Measurements from ENCODE around the gene SLC6A19.

SLC6A19 gene

GRCh38 chr5:1158647-1159340, 42.6 kb upstream of the SLC6A19 start:
- peaks cover 16% of the 10 kb centered on the region for H3K4me1 ChIP-seq (ENCODE audit: insufficient read depth, poor library complexity, severe bottlenecking)
- ATAC-seq (ENCODE audit: low read depth) (no peak), DNase-seq (ENCODE audit: low spot score) (peak; percentile 64)
- no peak for TF ChIP-seq CTCF (IDR thresholded peaks at IDR 0.05; ENCODE audit: poor library complexity, severe bottlenecking)
- no peak overlapping the region for H3K27ac ChIP-seq (ENCODE audit: poor library complexity, severe bottlenecking)
- peaks cover 26% of the 10 kb centered on the region for H3K27me3 ChIP-seq (ENCODE audit: insufficient read depth, poor library complexity, severe bottlenecking)
- H3K4me3 ChIP-seq (ENCODE audit: severe bottlenecking): no peak overlapping the region
- no peaks in the 10 kb centered on the region for H3K36me3 ChIP-seq (ENCODE audit: low read depth)
- peaks cover 6% of the 10 kb centered on the region for H3K9me3 ChIP-seq (ENCODE audit: severe bottlenecking)

GRCh38 chr5:1159341-1159675, 42.1 kb upstream of the SLC6A19 start:
- Histone ChIP-seq H3K4me3 (ENCODE audit: severe bottlenecking) (no peak overlapping the region), H3K36me3 (ENCODE audit: low read depth) (no peaks in the 10 kb centered on the region), H3K4me1 (ENCODE audit: insufficient read depth, poor library complexity, severe bottlenecking) (peaks cover 16% of the 10 kb centered on the region), H3K9me3 (ENCODE audit: severe bottlenecking) (peaks cover 6% of the 10 kb centered on the region), H3K27ac (ENCODE audit: poor library complexity, severe bottlenecking) (no peak overlapping the region), H3K27me3 (ENCODE audit: insufficient read depth, poor library complexity, severe bottlenecking) (peaks cover 21% of the 10 kb centered on the region)
- no peak for TF ChIP-seq CTCF (IDR thresholded peaks at IDR 0.05; ENCODE audit: poor library complexity, severe bottlenecking)
- DNase-seq (ENCODE audit: low spot score) (no peak), ATAC-seq (ENCODE audit: low read depth) (no peak)

GRCh38 chr5:1159774-1160406, 41.5 kb upstream of the SLC6A19 start:
- H3K27me3 ChIP-seq (ENCODE audit: insufficient read depth, poor library complexity, severe bottlenecking): peaks cover 16% of the 10 kb centered on the region
- DNase-seq (ENCODE audit: low spot score): peak; percentile 62
- no peaks in the 10 kb centered on the region for H3K36me3 ChIP-seq (ENCODE audit: low read depth)
- peaks cover 16% of the 10 kb centered on the region for H3K4me1 ChIP-seq (ENCODE audit: insufficient read depth, poor library complexity, severe bottlenecking)
- ATAC-seq (ENCODE audit: low read depth): no peak
- no peak overlapping the region for H3K27ac ChIP-seq (ENCODE audit: poor library complexity, severe bottlenecking)
- no peak overlapping the region for H3K4me3 ChIP-seq (ENCODE audit: severe bottlenecking)
- H3K9me3 ChIP-seq (ENCODE audit: severe bottlenecking): peaks cover 6% of the 10 kb centered on the region
- no peak for TF ChIP-seq CTCF (IDR thresholded peaks at IDR 0.05; ENCODE audit: poor library complexity, severe bottlenecking)

- peak overlapping the region; percentile 36 for H3K27ac ChIP-seq (ENCODE audit: poor library complexity, severe bottlenecking)
- H3K9me3 ChIP-seq (ENCODE audit: severe bottlenecking): peaks cover 5% of the 10 kb centered on the region
- TF ChIP-seq CTCF (IDR thresholded peaks at IDR 0.05; ENCODE audit: poor library complexity, severe bottlenecking): no peak
- H3K4me1 ChIP-seq (ENCODE audit: insufficient read depth, poor library complexity, severe bottlenecking): peaks cover 16% of the 10 kb centered on the region
- peaks cover 7% of the 10 kb centered on the region for H3K27me3 ChIP-seq (ENCODE audit: insufficient read depth, poor library complexity, severe bottlenecking)
- no peaks in the 10 kb centered on the region for H3K36me3 ChIP-seq (ENCODE audit: low read depth)
- H3K4me3 ChIP-seq (ENCODE audit: severe bottlenecking): no peak overlapping the region
- peak; percentile 82 for ATAC-seq (ENCODE audit: low read depth)
- DNase-seq (ENCODE audit: low spot score): peak; percentile 84
Measured at GRCh38 chr5:1161108-1161832, 40.1 kb upstream of the SLC6A19 start.

All from RWPE2 (cell line).